ENCODE measurements around the gene AASDH.

- peak; percentile 48 to 72 (median 67) for TF ChIP-seq CTCF (IDR thresholded peaks at IDR 0.05)
- peak; percentile 74 for TF ChIP-seq POLR2A (IDR thresholded peaks at IDR 0.05)
Measured at GRCh38 chr4:56435140-56435926, 48.0 kb upstream of the AASDH start, which contains the start of gene PPAT.
